K562 (cell line): ENCODE results near the gene PLA2G3. TPM values are rescaled to one million over a fixed set of nuclear protein-coding genes. Genes with fewer than 3 reads are reported as not detected.
A peak's percentile ranks its signal among the peaks of the same experiment; 100 is the strongest.

ENCODE experiments used
- ATF4 ChIP-seq: fragments of 450-650 bp; formaldehyde crosslinking; IDR thresholded peaks from 2 replicates; pipeline ENCODE4 v1.4.0; 2022; ENCODE audit warnings: mild to moderate bottlenecking, moderate library complexity
- CHCHD3 ChIP-seq: fragments of 250-450 bp; sonication (Bioruptor Pico); IDR thresholded peaks from 2 replicates; pipeline ENCODE4 v2.1.2; 2022; ENCODE audit warnings: mild to moderate bottlenecking
- CXXC5 ChIP-seq: fragments of 250-450 bp; sonication (Bioruptor Pico); IDR thresholded peaks from 2 replicates; pipeline ENCODE4 v1.8.0; 2022; ENCODE audit warnings: inconsistent platforms, mild to moderate bottlenecking, moderate library complexity
- E2F3 ChIP-seq: fragments of 250-450 bp; sonication (Bioruptor Pico); IDR thresholded peaks from 2 replicates; pipeline ENCODE4 v1.4.0; 2020; ENCODE audit warnings: mild to moderate bottlenecking
- HDAC6 ChIP-seq: IDR thresholded peaks from 2 replicates; pipeline ENCODE4 v1.6.1; 2012; ENCODE audit warnings: low read depth, mild to moderate bottlenecking, control low read depth, inconsistent platforms, low read length, moderate library complexity
- KDM5B ChIP-seq: fragments of 200-600 bp; sonication (generic); IDR thresholded peaks from 2 replicates; pipeline ENCODE4 v1.6.1; 2012; ENCODE audit warnings: low read depth, mild to moderate bottlenecking, moderate library complexity, low read length, control low read depth, inconsistent platforms; ENCODE audit not compliant: insufficient replicate concordance
- KLF6 ChIP-seq: fragments of 250-450 bp; sonication (Bioruptor Pico); IDR thresholded peaks from 2 replicates; pipeline ENCODE4 v1.4.0; 2020; ENCODE audit warnings: mild to moderate bottlenecking, moderate library complexity, borderline replicate concordance
- MAFF ChIP-seq: IDR thresholded peaks from 2 replicates; pipeline ENCODE4 v1.6.1; 2012; ENCODE audit warnings: low read length, improper control_type of control experiment
- MAZ ChIP-seq, 2 experiments: fragments of 450-650 bp in 1 of 2; sonication (generic) in 1 of 2; formaldehyde crosslinking; IDR thresholded peaks in 1 of 2; conservative IDR thresholded peaks in 1 of 2; 2 replicates each; pipeline versions ENCODE4 v1.4.0 to v1.5.0; 2020; ENCODE audit warnings: mild to moderate bottlenecking in 1 of 2, missing genetic modification reagents in 1 of 2
- NEUROD1 ChIP-seq: fragments of 150-350 bp; IDR thresholded peaks from 2 replicates; pipeline ENCODE4 v1.6.1; 2014; ENCODE audit warnings: borderline replicate concordance, low read length, low read depth; ENCODE audit not compliant: partially characterized antibody
- NUFIP1 ChIP-seq: fragments of 450-650 bp; IDR thresholded peaks from 2 replicates; pipeline ENCODE4 v1.6.1; 2018; ENCODE audit not compliant: partially characterized antibody
- PKNOX1 ChIP-seq: fragments of 450-650 bp; IDR thresholded peaks from 2 replicates; pipeline ENCODE4 v1.6.1; 2016
- POU5F1 ChIP-seq: fragments of 150-350 bp; IDR thresholded peaks from 2 replicates; pipeline ENCODE4 v1.6.1; 2014; ENCODE audit warnings: borderline replicate concordance, low read length, low read depth, mild to moderate bottlenecking; ENCODE audit not compliant: partially characterized antibody
- PREB ChIP-seq: sonication (generic); formaldehyde crosslinking; IDR thresholded peaks from 2 replicates; pipeline ENCODE4 v1.8.1; 2023; ENCODE audit warnings: mild to moderate bottlenecking, missing genetic modification reagents
- RBM34 ChIP-seq: fragments of 200-400 bp; formaldehyde crosslinking; IDR thresholded peaks from 2 replicates; pipeline ENCODE4 v1.6.1; 2018; ENCODE audit warnings: low read length, borderline replicate concordance; ENCODE audit not compliant: insufficient read depth
- SIRT6 ChIP-seq: IDR thresholded peaks from one replicate; pipeline ENCODE4 v1.6.1; 2012; ENCODE audit warnings: low read depth, mild to moderate bottlenecking, control low read depth, inconsistent platforms, low read length, moderate library complexity
- TFAP4 ChIP-seq: sonication (generic); formaldehyde crosslinking; IDR thresholded peaks from 2 replicates; pipeline ENCODE4 v1.8.0; 2022; ENCODE audit warnings: missing genetic modification reagents, mild to moderate bottlenecking, moderate library complexity, borderline replicate concordance
- TRIM24 ChIP-seq, 2 experiments: fragments of 450-650 bp; IDR thresholded peaks; 2 replicates each; pipeline ENCODE4 v1.6.1; 2016
- UBTF ChIP-seq, 2 experiments: IDR thresholded peaks; 2 replicates each; pipeline ENCODE4 v1.6.1; 2012; ENCODE audit warnings: improper control_type of control experiment in 2 of 2, low read depth in 2 of 2, low read length in 2 of 2, borderline replicate concordance in 1 of 2
- ZNF263 ChIP-seq: sonication (generic); formaldehyde crosslinking; IDR thresholded peaks from 2 replicates; pipeline ENCODE4 v1.8.0; 2022; ENCODE audit warnings: mild to moderate bottlenecking, missing genetic modification reagents, borderline replicate concordance
- ZNF436 ChIP-seq: fragments of 250-450, 450-650 bp; sonication (Bioruptor Pico); formaldehyde crosslinking; IDR thresholded peaks from 2 replicates; pipeline ENCODE4 v1.7.0; 2020; ENCODE audit warnings: mild to moderate bottlenecking
- polyA plus RNA-seq, 8 experiments: library from polyadenylated mRNA; depleted of rRNA in 4 of 8; stranded (reverse) in 5 of 8; unstranded in 3 of 8; fragments of >200 nt; fragmentation: Nextera tagmentation in 2 of 8; fragmentation: Illumina TruSeq in 1 of 8; extraction: Ambion mirVana in 2 of 8; extraction: Trizol in 1 of 8; gene quantifications; 2 replicates each; pipeline versions ENCODE4 v1.2.1 to v1.2.3, GENCODE V29; 2011 to 2014; ENCODE audit warnings: inconsistent platforms in 1 of 8, missing spikeins in 1 of 8
- total RNA-seq, 7 experiments: library from RNA; depleted of rRNA in 6 of 7; stranded (reverse); fragments of >200 nt in 6 of 7; fragmentation: Illumina TruSeq in 2 of 7; extraction: Trizol in 2 of 7; gene quantifications; 2 replicates each; pipeline versions ENCODE4 v1.2.1 to v1.2.3, GENCODE V29; 2011 to 2021; ENCODE audit warnings: low replicate concordance in 1 of 7

The PLA2G3 gene
- total and polyA plus RNA-seq, 9 of the 15 experiments (the other 6 are each of a cell fraction or from before 2014, with no cell fraction given) = 0.18 to 1.4 (median 0.64) TPM

GRCh38 chr22:31084811-31085492 is 55.4 kb downstream of the PLA2G3 start (continued):
- TF ChIP-seq TFAP4 (CRISPR knock-in tag) (peak; percentile 87), ZNF436 (CRISPR knock-in tag) (no peak), KLF6 (CRISPR knock-in tag) (no peak; the same call in 1 of the 2 replicates), UBTF (IDR thresholded peaks at IDR 0.05; ENCODE audit: borderline replicate concordance in 1 of 2, low read depth in 2 of 2, low read length in 2 of 2) (no peak), POU5F1 (no peak), ZNF263 (CRISPR knock-in tag) (no peak), KDM5B (peak; percentile 57), CXXC5 (CRISPR knock-in tag) (peak; percentile 63), NEUROD1 (no peak), SIRT6 (no peak), NUFIP1 (no peak), E2F3 (CRISPR knock-in tag) (no peak), RBM34 (no peak), TRIM24 (IDR thresholded peaks at IDR 0.05) (no peak), PKNOX1 (no peak), MAFF (no peak), PREB (CRISPR knock-in tag) (no peak), CHCHD3 (CRISPR knock-in tag) (no peak), MAZ (CRISPR knock-in tag; conservative IDR thresholded peaks at IDR 0.05 in 1 of 2, IDR thresholded peaks at IDR 0.05 in 1 of 2) (peak; percentile 56 to 74; a peak in 3 of 4 replicates), ATF4 (CRISPR knock-in tag) (no peak), HDAC6 (no peak)
